IPS-15b (cell line): ENCODE results near the gene RHEB.
"Not testable (repeated sequence)": the region's sequence is repeated elsewhere in the genome, so short reads cannot be mapped to it uniquely, and the experiment has no call there.

Experiments
- H3K27me3 ChIP-seq: one replicate; pipeline ENCODE4 v1.6.1; 2013; ENCODE audit warnings: low read length; ENCODE audit not compliant: control insufficient read depth, insufficient read depth
- H3K36me3 ChIP-seq: one replicate; pipeline ENCODE4 v1.6.1; 2013; ENCODE audit warnings: low read length; ENCODE audit not compliant: control insufficient read depth, insufficient read depth
- H3K4me1 ChIP-seq: one replicate; pipeline ENCODE4 v1.6.1; 2013; ENCODE audit warnings: mild to moderate bottlenecking, low read length; ENCODE audit not compliant: control insufficient read depth, insufficient read depth
- H3K4me3 ChIP-seq: one replicate; pipeline ENCODE4 v1.5.1; 2013; ENCODE audit warnings: low read depth, low read length
- H3K9ac ChIP-seq: one replicate; pipeline ENCODE4 v1.6.1; 2013; ENCODE audit warnings: low read depth, mild to moderate bottlenecking, low read length
- H3K9me3 ChIP-seq: one replicate; pipeline ENCODE4 v1.6.1; 2013; ENCODE audit warnings: mild to moderate bottlenecking, low read length; ENCODE audit not compliant: control insufficient read depth, insufficient read depth

Gene RHEB

DNA sequence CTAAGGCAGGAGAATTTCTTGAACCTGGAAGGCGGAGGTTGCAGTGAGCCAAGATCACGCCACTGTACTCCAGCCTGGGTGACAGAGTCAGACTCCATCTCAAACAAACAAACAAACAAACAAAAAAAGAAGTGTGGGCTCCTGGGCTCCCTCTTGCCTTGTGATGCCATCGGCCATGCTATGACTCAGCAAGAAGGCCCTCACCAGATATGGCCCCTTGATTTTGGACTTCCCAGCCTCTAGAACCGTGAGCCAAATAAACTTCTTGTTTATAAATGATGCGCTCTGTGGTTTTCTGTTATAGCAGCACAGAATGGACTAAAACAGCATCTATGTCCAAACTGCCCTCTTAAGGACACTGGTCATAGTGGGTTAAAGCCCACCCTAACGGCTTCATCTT, 29.9 kb upstream of the RHEB start:
- Histone ChIP-seq H3K9ac (no peak overlapping the region), H3K4me3 (no peak overlapping the region), H3K36me3 (no peaks in the 10 kb centered on the region), H3K4me1 (no peaks in the 10 kb centered on the region), H3K27me3 (no peaks in the 10 kb centered on the region), H3K9me3 (no peaks in the 10 kb centered on the region)

DNA sequence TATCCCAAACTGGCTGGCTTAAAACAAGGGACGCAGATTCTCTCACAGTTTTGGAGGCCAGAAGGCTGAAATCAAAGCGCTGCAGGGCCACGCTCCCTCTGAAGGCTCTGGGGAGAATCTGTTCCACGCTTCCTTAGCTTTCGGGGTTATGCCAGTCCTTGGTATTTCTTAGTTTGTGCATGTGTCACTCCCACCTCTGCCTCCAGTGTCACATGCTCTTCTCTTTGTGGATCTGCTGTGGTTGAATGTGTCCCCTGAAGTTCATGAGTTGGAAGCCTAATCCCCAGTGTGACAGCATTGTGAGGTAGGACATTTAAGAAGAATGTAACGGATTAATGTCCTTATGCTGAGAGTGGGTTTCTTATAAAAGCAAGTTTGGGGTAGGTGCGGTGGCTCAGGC, 29.4 kb upstream of the RHEB start:
- no peak overlapping the region for H3K9ac ChIP-seq
- no peak overlapping the region for H3K4me3 ChIP-seq
- H3K27me3 ChIP-seq = no peaks in the 10 kb centered on the region
- no peaks in the 10 kb centered on the region for H3K9me3 ChIP-seq
- H3K4me1 ChIP-seq = no peaks in the 10 kb centered on the region
- H3K36me3 ChIP-seq = no peaks in the 10 kb centered on the region

DNA sequence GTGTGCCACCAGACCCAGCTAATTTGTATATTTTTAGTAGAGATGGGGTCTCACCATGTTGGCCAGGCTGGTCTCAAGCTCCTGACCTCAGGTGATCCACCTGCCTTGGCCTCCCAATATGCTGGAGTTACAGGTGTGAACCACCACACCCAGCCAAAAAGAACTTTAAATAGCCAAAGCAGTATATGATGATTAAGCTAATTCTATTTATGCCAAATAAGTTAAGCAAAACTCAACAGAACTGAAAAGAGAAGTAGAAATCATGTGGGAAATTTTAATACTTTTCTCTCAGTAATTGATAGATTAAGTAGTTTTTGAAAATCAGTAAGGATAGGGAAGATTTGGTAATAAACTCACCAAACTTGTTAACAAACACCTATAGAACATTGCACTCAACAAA, 24.5 kb upstream of the RHEB start:
- H3K9ac ChIP-seq = no peak overlapping the region
- H3K4me3 ChIP-seq = no peak overlapping the region
- H3K27me3 ChIP-seq = no peaks in the 10 kb centered on the region
- H3K4me1 ChIP-seq = no peaks in the 10 kb centered on the region
- no peaks in the 10 kb centered on the region for H3K9me3 ChIP-seq
- H3K36me3 ChIP-seq = no peaks in the 10 kb centered on the region

DNA sequence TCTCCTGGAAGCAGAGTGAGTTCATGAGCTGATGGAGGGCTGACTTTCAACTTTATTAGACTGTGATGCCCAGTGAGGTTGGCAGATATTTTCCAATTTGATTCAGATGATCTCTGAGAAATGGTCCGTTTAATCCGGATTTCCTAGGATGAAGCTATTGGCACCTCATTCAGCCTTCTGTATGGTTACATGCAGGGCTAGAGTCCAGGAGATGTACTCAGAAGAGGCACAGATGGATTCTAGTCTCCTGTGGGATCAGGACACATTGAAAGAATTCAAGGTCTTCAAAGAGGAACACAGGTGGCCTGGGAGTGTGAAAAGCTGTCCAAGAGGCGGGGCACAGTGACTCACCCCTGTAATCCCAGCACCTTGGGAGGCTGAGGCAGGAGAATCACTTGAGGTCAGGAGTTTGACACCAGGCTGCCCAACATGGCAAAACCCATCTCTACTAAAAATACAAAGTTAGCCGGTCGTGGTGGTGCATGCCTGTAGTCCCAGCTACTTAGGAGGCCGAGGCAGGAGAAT, 23.0 kb upstream of the RHEB start:
- H3K4me3 ChIP-seq = no peak overlapping the region
- H3K27me3 ChIP-seq = no peaks in the 10 kb centered on the region
- no peaks in the 10 kb centered on the region for H3K36me3 ChIP-seq
- no peak overlapping the region for H3K9ac ChIP-seq
- H3K9me3 ChIP-seq = no peaks in the 10 kb centered on the region
- no peaks in the 10 kb centered on the region for H3K4me1 ChIP-seq

GRCh38 chr7:151541709-151542499, 22.2 kb upstream of the RHEB start:
- Histone ChIP-seq H3K36me3 (no peaks in the 10 kb centered on the region), H3K4me1 (no peaks in the 10 kb centered on the region), H3K4me3 (no peak overlapping the region), H3K9me3 (no peaks in the 10 kb centered on the region), H3K27me3 (no peaks in the 10 kb centered on the region), H3K9ac (no peak overlapping the region)

DNA sequence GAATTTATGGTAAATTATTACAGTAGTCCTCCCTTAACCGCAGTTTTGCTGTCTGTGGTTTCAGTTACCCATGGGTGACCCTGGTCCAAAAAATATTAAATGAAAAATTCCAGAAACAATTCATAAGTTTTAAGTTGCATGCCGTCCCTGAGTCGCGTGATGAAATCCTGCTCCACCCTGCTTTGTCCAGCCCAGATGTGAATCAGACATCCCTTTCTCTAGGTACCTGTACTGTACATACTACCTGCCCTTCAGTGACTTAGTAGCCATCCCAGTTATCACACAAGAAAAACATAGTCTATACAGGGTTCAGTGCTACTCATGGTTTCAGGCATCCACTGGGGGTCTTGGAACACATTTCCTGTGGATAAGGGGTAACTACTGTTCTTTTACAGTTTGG, 20.5 kb upstream of the RHEB start:
- H3K9ac ChIP-seq = no peak overlapping the region
- no peaks in the 10 kb centered on the region for H3K4me1 ChIP-seq
- no peaks in the 10 kb centered on the region for H3K27me3 ChIP-seq
- H3K4me3 ChIP-seq = no peak overlapping the region
- no peaks in the 10 kb centered on the region for H3K9me3 ChIP-seq
- no peaks in the 10 kb centered on the region for H3K36me3 ChIP-seq

- H3K36me3 ChIP-seq = no peaks in the 10 kb centered on the region
- H3K4me3 ChIP-seq = no peak overlapping the region
- H3K27me3 ChIP-seq = no peaks in the 10 kb centered on the region
- H3K4me1 ChIP-seq = no peaks in the 10 kb centered on the region
- no peak overlapping the region for H3K9ac ChIP-seq
- H3K9me3 ChIP-seq = no peaks in the 10 kb centered on the region
Observed at GRCh38 chr7:151539088-151539671, 19.5 kb upstream of the RHEB start.

DNA sequence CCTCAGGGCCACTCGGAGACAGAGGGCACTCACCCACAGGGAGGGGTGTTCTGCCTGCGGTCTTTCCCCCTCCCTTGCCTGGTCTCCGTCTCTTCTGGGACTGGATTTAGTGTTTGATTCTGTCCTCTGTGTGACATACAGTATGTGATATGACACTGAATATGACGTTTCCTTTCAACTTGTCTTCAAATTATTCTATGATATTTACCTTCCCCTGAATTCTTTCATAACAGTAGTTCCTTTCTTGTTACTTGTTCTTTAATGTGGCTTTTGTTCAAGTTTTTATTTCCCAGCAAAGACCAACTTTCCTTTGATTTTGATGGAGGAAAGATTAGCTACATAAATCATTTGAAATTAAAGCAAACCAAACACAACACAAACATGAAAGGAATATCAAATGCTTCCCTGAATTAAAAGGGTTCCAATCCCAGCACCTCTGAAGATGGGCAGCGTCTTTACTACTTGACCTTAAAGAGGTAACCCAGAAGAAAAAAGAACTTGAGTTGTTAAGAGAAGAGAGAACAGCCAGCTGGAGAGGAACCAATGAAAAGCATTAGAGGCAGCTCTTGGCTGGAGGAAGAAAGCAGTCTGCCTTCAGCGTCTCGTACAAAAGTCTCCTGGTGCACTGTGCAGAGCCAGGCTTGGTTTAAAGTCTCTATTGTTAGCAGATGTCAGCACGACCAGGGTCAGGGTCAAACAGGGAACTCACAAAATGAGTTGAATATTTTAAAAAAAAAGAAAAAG, 18.3 kb upstream of the RHEB start:
- Histone ChIP-seq H3K4me3 (no peak overlapping the region), H3K4me1 (no peaks in the 10 kb centered on the region), H3K27me3 (no peaks in the 10 kb centered on the region), H3K9me3 (no peaks in the 10 kb centered on the region), H3K9ac (no peak overlapping the region), H3K36me3 (no peaks in the 10 kb centered on the region)

GRCh38 chr7:151536178-151536577, 16.5 kb upstream of the RHEB start:
- not testable (repeated sequence) for H3K9ac ChIP-seq, H3K27me3 ChIP-seq, H3K4me1 ChIP-seq, H3K36me3 ChIP-seq, H3K4me3 ChIP-seq, H3K9me3 ChIP-seq

GRCh38 chr7:151529842-151530241, 10.1 kb upstream of the RHEB start:
- Histone ChIP-seq H3K9me3 (no peaks in the 10 kb centered on the region), H3K9ac (no peak overlapping the region), H3K4me3 (no peak overlapping the region), H3K4me1 (no peaks in the 10 kb centered on the region), H3K27me3 (no peaks in the 10 kb centered on the region), H3K36me3 (no peaks in the 10 kb centered on the region)

GRCh38 chr7:151524845-151525244, 5.2 kb upstream of the RHEB start:
- Histone ChIP-seq H3K4me3 (no peak overlapping the region), H3K9me3 (no peaks in the 10 kb centered on the region), H3K27me3 (no peaks in the 10 kb centered on the region), H3K9ac (no peak overlapping the region), H3K36me3 (no peaks in the 10 kb centered on the region), H3K4me1 (no peaks in the 10 kb centered on the region)

GRCh38 chr7:151524331-151524730, 4.6 kb upstream of the RHEB start:
- H3K9ac ChIP-seq = no peak overlapping the region
- no peaks in the 10 kb centered on the region for H3K4me1 ChIP-seq

More at GRCh38 chr7:151524331-151524730, 4.6 kb upstream of the RHEB start:
- Histone ChIP-seq H3K27me3 (no peaks in the 10 kb centered on the region), H3K4me3 (no peak overlapping the region), H3K9me3 (no peaks in the 10 kb centered on the region), H3K36me3 (no peaks in the 10 kb centered on the region)
